ENCODE data around the gene EGLN2.

The EGLN2 gene

DNA sequence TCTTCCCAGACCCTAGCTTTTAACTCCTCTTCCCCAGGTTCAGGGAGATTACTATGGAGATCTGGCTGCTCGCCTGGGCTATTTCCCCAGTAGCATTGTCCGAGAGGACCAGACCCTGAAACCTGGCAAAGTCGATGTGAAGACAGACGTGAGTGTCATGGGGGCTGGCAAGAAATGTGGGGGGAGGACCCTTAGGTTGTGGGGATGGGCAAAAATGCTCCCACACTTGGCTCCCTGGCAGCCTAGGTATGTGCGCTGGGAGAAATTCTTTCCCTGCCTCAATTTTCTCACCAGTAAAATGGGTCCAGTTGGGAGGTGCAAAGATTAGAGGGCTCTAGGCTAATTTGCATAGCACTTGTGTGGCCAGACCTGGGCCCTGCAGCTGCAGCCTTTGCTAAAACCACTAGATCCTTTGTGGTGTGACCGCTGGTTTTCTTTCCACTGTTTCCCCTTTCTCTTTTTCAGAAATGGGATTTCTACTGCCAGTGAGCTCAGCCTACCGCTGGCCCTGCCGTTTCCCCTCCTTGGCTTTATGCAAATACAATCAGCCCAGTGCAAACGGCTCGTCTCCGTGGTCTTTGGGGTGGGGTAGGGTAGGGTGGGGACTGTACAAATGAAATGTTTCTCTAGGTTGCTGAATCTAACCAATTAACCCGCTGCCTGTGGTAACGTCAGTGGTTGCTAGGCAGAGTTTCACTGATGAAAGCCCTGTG is 21.9 kb upstream of the EGLN2 start (continued):
- TF ChIP-seq, protein P1, sequence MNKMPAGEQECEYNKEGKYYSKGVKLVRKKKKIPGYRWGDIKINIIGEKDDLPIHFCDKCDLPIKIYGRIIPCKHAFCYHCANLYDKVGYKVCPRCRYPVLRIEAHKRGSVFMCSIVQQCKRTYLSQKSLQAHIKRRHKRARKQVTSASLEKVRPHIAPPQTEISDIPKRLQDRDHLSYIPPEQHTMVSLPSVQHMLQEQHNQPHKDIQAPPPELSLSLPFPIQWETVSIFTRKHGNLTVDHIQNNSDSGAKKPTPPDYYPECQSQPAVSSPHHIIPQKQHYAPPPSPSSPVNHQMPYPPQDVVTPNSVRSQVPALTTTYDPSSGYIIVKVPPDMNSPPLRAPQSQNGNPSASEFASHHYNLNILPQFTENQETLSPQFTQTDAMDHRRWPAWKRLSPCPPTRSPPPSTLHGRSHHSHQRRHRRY (tag by site-specific recombination; IDR thresholded peaks at IDR 0.05), result no peak
- TF ChIP-seq, protein P2, sequence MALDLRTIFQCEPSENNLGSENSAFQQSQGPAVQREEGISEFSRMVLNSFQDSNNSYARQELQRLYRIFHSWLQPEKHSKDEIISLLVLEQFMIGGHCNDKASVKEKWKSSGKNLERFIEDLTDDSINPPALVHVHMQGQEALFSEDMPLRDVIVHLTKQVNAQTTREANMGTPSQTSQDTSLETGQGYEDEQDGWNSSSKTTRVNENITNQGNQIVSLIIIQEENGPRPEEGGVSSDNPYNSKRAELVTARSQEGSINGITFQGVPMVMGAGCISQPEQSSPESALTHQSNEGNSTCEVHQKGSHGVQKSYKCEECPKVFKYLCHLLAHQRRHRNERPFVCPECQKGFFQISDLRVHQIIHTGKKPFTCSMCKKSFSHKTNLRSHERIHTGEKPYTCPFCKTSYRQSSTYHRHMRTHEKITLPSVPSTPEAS (tag by site-specific recombination; IDR thresholded peaks at IDR 0.05), result no peak; the same call in 1 of the 2 replicates
- TF ChIP-seq ZNF658 (tag by site-specific recombination; IDR thresholded peaks at IDR 0.05) (no peak), ZNF114 (tag by site-specific recombination; IDR thresholded peaks at IDR 0.05) (no peak), ZFHX2 (tag by site-specific recombination; conservative IDR thresholded peaks at IDR 0.05) (no peak), ZNF626 (tag by site-specific recombination; IDR thresholded peaks at IDR 0.05) (no peak), OVOL3 (tag by site-specific recombination; IDR thresholded peaks at IDR 0.05) (no peak), ZNF791 (tag by site-specific recombination; IDR thresholded peaks at IDR 0.05) (no peak), ZNF510 (tag by site-specific recombination; IDR thresholded peaks at IDR 0.05; ENCODE audit: insufficient replicate concordance) (no peak), ZNF266 (tag by site-specific recombination; IDR thresholded peaks at IDR 0.05; ENCODE audit: low read depth) (no peak), ZNF157 (tag by site-specific recombination; IDR thresholded peaks at IDR 0.05) (no peak), ZNF121 (tag by site-specific recombination; IDR thresholded peaks at IDR 0.05) (peak; percentile 21; the same call in 1 of the 2 replicates), KLF1 (tag by site-specific recombination; IDR thresholded peaks at IDR 0.05) (no peak), ZNF221 (tag by site-specific recombination; IDR thresholded peaks at IDR 0.05; ENCODE audit: borderline replicate concordance) (no peak), ZNF48 (tag by site-specific recombination; IDR thresholded peaks at IDR 0.05) (no peak), ZNF146 (tag by site-specific recombination; IDR thresholded peaks at IDR 0.05) (no peak), KLF9 (tag by site-specific recombination; IDR thresholded peaks at IDR 0.05; ENCODE audit: low read depth) (no peak), ZNF792 (tag by site-specific recombination; IDR thresholded peaks at IDR 0.05) (peak; percentile 64; the same call in 1 of the 2 replicates), ZNF621 (tag by site-specific recombination; IDR thresholded peaks at IDR 0.05) (no peak)
- TF ChIP-seq, protein P3, sequence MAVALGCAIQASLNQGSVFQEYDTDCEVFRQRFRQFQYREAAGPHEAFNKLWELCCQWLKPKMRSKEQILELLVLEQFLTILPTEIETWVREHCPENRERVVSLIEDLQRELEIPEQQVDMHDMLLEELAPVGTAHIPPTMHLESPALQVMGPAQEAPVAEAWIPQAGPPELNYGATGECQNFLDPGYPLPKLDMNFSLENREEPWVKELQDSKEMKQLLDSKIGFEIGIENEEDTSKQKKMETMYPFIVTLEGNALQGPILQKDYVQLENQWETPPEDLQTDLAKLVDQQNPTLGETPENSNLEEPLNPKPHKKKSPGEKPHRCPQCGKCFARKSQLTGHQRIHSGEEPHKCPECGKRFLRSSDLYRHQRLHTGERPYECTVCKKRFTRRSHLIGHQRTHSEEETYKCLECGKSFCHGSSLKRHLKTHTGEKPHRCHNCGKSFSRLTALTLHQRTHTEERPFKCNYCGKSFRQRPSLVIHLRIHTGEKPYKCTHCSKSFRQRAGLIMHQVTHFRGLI (tag by site-specific recombination; IDR thresholded peaks at IDR 0.05), result peak; percentile 23; the same call in 1 of the 2 replicates
- TF ChIP-seq, protein P4, sequence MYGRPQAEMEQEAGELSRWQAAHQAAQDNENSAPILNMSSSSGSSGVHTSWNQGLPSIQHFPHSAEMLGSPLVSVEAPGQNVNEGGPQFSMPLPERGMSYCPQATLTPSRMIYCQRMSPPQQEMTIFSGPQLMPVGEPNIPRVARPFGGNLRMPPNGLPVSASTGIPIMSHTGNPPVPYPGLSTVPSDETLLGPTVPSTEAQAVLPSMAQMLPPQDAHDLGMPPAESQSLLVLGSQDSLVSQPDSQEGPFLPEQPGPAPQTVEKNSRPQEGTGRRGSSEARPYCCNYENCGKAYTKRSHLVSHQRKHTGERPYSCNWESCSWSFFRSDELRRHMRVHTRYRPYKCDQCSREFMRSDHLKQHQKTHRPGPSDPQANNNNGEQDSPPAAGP (tag by site-specific recombination; IDR thresholded peaks at IDR 0.05), result 0 out of 2 replicates have a peak, but pooled peaks have one; percentile 21
- TF ChIP-seq, protein P5, sequence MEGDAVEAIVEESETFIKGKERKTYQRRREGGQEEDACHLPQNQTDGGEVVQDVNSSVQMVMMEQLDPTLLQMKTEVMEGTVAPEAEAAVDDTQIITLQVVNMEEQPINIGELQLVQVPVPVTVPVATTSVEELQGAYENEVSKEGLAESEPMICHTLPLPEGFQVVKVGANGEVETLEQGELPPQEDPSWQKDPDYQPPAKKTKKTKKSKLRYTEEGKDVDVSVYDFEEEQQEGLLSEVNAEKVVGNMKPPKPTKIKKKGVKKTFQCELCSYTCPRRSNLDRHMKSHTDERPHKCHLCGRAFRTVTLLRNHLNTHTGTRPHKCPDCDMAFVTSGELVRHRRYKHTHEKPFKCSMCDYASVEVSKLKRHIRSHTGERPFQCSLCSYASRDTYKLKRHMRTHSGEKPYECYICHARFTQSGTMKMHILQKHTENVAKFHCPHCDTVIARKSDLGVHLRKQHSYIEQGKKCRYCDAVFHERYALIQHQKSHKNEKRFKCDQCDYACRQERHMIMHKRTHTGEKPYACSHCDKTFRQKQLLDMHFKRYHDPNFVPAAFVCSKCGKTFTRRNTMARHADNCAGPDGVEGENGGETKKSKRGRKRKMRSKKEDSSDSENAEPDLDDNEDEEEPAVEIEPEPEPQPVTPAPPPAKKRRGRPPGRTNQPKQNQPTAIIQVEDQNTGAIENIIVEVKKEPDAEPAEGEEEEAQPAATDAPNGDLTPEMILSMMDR (tag by site-specific recombination; IDR thresholded peaks at IDR 0.05), result no peak
- TF ChIP-seq, protein P6, sequence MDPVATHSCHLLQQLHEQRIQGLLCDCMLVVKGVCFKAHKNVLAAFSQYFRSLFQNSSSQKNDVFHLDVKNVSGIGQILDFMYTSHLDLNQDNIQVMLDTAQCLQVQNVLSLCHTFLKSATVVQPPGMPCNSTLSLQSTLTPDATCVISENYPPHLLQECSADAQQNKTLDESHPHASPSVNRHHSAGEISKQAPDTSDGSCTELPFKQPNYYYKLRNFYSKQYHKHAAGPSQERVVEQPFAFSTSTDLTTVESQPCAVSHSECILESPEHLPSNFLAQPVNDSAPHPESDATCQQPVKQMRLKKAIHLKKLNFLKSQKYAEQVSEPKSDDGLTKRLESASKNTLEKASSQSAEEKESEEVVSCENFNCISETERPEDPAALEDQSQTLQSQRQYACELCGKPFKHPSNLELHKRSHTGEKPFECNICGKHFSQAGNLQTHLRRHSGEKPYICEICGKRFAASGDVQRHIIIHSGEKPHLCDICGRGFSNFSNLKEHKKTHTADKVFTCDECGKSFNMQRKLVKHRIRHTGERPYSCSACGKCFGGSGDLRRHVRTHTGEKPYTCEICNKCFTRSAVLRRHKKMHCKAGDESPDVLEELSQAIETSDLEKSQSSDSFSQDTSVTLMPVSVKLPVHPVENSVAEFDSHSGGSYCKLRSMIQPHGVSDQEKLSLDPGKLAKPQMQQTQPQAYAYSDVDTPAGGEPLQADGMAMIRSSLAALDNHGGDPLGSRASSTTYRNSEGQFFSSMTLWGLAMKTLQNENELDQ (tag by site-specific recombination; IDR thresholded peaks at IDR 0.05; ENCODE audit: low read depth), result no peak
- TF ChIP-seq, protein P7, sequence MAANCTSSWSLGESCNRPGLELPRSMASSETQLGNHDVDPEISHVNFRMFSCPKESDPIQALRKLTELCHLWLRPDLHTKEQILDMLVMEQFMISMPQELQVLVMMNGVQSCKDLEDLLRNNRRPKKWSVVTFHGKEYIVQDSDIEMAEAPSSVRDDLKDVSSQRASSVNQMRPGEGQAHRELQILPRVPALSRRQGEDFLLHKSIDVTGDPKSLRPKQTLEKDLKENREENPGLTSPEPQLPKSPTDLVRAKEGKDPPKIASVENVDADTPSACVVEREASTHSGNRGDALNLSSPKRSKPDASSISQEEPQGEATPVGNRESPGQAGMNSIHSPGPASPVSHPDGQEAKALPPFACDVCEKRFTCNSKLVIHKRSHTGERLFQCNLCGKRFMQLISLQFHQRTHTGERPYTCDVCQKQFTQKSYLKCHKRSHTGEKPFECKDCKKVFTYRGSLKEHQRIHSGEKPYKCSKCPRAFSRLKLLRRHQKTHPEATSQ (tag by site-specific recombination; IDR thresholded peaks at IDR 0.05), result 0 out of 2 replicates have a peak, but pooled peaks have one; percentile 28
- TF ChIP-seq, protein P8, sequence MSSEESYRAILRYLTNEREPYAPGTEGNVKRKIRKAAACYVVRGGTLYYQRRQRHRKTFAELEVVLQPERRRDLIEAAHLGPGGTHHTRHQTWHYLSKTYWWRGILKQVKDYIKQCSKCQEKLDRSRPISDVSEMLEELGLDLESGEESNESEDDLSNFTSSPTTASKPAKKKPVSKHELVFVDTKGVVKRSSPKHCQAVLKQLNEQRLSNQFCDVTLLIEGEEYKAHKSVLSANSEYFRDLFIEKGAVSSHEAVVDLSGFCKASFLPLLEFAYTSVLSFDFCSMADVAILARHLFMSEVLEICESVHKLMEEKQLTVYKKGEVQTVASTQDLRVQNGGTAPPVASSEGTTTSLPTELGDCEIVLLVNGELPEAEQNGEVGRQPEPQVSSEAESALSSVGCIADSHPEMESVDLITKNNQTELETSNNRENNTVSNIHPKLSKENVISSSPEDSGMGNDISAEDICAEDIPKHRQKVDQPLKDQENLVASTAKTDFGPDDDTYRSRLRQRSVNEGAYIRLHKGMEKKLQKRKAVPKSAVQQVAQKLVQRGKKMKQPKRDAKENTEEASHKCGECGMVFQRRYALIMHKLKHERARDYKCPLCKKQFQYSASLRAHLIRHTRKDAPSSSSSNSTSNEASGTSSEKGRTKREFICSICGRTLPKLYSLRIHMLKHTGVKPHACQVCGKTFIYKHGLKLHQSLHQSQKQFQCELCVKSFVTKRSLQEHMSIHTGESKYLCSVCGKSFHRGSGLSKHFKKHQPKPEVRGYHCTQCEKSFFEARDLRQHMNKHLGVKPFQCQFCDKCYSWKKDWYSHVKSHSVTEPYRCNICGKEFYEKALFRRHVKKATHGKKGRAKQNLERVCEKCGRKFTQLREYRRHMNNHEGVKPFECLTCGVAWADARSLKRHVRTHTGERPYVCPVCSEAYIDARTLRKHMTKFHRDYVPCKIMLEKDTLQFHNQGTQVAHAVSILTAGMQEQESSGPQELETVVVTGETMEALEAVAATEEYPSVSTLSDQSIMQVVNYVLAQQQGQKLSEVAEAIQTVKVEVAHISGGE (tag by site-specific recombination; conservative IDR thresholded peaks at IDR 0.05; ENCODE audit: low read depth), result no peak
